ENCODE measurements around the gene UGCG.
"Not testable (repeated sequence)": the region's sequence is repeated elsewhere in the genome, so short reads cannot be mapped to it uniquely, and the experiment has no call there.

UGCG gene

DNA sequence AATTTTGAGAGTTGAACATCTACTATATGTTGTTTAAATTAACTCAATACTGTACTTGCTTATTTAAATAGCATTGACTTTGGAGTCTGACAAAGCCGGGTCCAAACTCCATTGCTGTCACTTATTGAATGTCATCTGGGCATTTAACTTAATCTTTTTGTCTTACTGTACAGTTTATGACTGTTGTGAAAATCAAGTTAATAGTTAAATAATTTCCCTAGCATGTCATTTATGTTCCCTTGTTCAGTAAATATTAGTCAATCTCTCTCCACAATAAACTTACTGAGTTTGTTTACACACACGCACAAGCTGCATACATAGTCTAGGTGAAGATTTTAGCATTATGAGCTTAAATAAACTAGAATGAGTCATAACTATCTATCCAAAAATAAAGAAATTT is 6.3 kb upstream of the UGCG start:
- H3K4me3 ChIP-seq (ENCODE audit: low read depth, low read length) = no peak overlapping the region

DNA sequence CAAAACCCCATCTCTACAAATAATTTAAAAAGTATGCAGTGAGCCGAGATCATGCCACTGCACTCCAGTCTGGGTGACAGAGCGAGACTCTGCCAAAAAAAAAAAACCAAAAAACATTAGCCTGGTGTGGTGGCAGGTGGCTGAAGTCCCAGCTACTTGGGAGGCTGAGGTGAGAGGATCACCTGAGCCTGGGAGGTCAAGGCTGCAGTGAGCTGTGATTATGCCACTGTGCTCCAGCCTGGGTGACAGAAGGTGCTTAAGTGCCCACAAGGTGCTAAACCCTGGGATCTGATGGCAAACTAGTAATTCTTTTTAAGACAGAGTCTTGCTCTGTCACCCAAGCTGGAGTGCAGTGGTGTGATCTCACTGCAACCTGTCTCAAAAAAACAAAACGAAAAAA is 5.7 kb upstream of the UGCG start:
- not testable (repeated sequence) for H3K4me3 ChIP-seq (ENCODE audit: low read depth, low read length)

DNA sequence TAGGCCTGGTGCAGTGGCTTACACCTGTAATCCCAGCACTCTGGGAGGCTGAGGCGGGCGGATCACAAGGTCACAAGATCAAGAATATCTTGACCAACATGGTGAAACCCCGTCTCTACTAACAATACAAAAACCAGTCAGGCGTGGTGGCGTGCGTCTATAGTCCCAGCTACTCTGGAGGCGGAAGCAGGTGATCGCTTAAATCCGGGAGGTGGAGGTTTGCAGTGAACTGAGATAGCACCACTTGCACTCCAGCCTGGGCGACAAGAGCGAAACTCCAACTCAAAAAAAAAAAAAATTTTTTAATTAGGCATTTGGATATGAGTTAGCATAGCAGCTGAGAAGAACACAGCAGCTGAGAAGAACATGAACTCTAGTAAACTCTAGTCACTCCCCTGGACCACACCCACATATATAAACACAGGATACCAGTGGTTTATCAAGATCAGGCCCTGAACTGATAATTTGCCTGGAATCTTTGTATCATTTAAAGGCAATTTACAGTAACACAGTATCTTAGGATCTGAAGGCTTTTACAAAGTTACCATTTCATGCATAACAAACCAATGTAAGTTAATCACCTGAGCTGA is 4.6 kb upstream of the UGCG start:
- H3K4me3 ChIP-seq (ENCODE audit: low read depth, low read length) = no peak overlapping the region

DNA sequence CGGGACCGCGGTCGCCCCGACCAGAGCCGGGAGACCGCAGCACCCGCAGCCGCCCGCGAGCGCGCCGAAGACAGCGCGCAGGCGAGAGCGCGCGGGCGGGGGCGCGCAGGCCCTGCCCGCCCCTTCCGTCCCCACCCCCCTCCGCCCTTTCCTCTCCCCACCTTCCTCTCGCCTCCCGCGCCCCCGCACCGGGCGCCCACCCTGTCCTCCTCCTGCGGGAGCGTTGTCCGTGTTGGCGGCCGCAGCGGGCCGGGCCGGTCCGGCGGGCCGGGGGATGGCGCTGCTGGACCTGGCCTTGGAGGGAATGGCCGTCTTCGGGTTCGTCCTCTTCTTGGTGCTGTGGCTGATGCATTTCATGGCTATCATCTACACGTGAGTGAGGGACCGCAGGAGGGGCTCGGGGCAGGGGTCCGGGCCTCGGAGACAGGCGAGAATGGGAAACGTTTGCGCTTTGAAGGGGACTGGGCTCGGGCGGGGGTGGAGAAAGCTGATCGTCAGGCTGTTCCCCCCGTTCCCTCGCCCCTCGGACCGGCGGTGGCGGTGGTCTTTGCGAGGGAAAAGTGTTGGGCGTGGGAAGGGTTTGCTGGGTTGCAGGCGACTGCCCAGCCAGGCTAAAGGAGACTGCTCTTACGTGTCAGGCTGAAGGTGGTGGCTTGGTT is 457 bp downstream of the UGCG start:
- peak overlapping the region; percentile 68 for H3K4me3 ChIP-seq (ENCODE audit: low read depth, low read length)

DNA sequence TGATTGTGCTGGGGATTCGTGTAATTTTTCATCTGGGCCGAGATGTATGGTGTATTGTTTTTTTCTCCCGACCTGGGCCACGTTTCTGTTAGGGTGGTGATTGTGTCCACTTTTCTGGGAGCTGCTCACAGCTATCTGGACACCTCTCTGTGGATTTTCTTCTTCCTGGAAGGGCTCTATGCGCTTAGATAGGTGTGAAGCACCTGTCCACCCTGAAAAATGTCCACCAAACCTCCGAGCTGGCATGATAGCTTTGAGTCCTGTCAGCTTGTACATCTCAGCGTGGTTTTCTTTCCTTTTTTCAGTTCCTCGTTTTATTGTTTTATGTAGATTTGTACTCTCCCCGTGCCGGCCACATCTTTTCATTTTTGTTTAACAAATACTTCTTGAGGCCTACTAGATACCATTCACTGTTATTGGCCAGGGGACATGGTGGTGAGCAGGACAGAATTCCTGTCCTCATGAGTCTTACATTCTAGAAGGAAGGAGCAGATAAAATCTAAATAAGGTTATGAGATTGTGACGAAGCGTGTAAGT is 1.1 kb downstream of the UGCG start:
- peak overlapping the region; percentile 68 for H3K4me3 ChIP-seq (ENCODE audit: low read depth, low read length)

DNA sequence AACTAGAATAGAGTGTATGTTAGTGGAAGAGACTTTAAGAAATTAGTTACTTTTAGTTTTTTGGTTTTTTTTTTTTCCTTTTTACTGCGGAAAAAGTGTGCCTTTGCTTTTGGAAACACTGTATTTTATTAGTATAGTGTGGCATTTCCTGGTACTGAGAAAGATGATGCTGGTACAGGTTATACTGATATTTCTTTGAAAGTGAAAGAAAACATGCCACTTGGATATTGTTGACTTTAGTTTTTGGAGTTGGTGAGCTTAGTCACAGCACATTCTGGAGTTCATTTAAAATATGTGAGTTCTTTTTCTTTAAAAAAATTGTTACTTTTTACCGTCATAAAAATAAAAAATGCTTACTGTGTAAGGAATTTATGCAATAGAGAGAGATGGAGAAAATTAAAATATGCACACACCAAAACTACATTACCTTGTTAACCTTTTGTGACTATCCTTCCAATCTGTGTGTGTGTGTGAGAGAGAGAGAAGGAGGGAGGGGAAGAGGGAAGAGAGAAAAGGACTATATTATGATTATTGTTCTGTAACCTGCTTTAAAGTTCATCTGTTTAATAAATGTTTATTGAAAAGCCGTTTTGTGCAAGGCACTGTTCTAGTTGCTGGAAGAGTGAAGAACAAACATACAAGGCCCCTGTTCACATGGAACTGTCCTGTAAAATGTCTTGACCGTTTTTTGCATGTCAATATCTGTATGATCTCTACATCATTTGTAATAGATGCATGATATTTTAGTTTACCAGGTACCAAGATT is 1.9 kb downstream of the UGCG start:
- peak overlapping the region; percentile 68 for H3K4me3 ChIP-seq (ENCODE audit: low read depth, low read length)

DNA sequence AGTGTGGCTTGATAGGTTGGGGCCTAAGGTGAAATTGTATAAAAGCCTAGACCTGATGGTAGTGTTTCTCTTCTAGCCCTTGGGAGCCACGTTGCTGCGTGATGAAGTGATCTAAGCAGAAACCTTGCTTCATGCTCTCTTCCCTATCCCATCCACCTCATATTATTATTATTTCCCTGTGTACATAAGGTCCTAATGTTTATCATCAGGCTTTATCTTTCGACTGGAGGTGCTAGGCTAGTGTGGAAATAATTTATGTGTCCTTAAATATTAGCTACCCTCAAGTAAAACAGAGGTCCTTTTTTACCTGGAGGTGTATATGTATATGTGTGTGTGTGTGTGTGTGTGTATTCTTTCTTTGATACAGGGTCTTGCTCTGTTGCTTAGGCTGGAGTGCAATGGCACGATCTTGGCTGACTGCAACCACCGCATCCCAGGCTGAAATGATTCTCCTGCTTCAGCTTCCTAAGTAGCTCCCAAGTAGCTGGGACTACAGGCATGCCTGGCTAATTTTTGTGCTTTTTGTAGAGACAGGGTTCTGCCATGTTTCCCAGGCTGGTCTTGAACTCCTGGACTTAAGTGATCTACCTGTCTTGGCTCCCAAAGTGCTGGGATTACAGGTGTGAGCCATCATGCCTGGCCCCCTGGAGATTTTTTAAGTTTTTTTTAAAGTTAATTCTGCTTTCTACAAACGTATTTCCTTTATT is 3.7 kb downstream of the UGCG start:
- H3K4me3 ChIP-seq (ENCODE audit: low read depth, low read length) = no peak overlapping the region

DNA sequence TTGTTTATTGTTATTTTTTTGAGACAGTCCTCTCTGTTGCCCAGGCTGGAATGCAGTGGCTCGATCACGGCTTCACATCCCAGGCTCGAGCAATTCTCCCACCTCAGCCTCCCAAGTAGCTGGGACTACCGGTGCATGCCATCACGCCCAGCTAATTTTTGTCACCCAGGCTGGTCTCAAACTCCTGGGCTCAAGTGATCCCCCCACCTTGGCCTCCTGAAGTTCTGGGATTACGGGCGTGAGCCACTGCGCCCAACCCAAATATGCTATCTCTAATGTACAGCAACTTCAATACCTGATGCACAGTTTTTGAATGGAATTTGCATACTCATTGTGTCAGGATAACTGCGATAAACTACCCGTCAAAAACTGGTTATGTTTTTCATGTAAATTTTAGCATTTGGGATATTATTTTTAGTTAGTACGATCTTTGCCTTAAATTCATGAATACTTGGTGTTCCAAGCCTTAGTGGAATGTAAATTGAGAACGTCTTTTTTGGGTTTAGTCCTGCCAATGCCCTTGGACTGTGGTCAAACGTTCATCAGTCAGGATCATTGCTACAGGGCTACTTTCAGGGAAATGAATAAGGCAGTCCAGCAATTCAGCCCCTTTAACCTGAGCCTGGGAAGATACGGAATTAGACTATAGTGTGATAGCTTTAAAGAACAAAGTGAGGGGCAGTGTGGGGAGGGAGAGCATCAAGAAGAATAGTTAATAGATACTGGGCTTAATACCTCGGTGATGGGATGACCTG is 4.4 kb downstream of the UGCG start:
- H3K4me3 ChIP-seq (ENCODE audit: low read depth, low read length) = no peak overlapping the region

DNA sequence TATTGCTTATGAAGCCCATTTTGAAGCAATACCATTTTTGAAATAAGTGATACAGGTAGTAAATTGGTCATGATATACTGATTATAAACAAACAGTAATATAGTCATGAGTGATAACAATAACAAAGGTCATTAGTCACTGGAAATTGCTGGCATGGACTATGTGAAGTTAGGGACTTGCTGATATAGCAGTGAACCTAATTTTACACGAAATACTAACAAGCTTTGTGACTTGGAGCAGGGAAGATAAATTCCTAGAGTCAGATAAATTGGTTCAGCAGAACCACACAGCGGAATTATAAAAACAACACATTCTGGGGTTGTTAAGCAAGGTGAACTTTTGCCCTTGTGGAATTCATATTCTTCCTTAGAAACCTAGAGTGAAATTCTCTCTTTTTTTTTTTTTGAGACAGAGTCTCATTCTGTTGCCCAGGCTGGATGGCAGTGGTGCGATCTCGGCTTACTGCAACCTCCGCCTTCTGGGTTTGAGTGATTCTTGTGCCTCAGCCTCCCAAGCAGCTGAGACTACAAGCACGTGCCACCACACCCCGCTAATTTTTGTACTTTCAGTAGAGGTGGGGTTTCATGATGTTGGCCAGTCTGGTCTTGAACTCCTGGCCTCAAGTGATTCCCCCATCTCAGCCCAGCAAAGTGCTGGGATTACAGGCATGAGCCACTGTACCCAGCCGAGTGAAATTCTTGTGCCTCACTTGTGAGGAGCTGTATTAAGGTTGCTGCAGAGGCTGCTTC is 6.0 kb downstream of the UGCG start:
- no peak overlapping the region for H3K4me3 ChIP-seq (ENCODE audit: low read depth, low read length)

DNA sequence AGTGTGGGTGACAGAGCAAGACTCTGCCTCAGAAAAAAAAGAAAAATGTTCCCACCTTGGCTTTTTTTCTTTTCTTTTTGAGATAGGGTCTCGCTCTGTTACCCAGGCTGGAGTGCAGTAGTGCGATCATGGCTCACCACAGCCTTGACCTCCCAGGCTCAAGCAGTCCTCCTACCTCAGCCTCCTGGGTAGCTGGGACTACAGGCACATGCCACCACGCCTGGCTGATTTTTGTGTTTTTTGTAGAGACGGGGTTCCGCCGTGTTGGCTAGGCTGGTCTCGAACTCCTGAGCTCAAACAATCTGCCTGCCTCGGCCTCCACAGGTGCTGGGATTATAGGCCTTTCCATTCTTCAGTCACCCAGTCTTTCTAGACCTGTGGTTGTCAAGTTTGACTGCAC is 6.9 kb downstream of the UGCG start:
- not testable (repeated sequence) for H3K4me3 ChIP-seq (ENCODE audit: low read depth, low read length)

DNA sequence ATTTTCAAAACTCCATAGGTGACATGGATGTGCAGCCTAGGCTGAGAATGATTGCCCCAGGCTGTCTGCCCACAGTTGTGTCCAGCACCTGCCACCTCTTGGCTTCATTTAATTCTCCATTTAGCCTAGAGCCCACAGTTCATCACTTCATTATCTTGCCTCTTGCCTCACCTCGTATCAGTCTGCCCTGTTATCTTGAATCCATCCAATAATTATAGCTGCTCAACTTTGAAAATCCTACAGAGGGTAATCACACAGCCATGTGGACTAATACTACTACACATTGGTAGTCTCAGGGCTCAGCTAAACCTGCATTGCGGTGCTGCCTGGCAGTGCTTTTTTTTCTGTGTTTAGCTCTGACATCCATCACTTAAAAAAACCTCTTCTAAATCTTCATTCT is 7.4 kb downstream of the UGCG start:
- no peak overlapping the region for H3K4me3 ChIP-seq (ENCODE audit: low read depth, low read length)

DNA sequence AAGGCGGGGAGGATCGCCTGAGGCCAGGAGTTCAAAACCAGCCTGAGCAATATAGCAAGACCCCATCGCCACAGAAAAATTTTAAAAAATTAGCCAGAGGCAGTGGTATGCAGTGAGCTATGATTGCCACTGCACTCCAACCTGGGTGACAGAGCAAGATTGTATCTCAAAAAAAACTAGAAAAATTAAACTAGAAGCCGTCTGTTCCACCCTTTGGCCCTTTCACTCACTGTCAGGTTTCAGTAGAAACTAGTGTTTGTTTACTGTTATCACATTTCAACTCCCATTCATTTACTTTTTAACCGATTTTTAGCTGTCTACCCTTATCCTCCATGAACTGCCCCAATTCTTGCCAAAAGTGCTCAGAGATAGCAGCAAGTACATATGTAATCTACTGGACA is 8.3 kb downstream of the UGCG start:
- no peak overlapping the region for H3K4me3 ChIP-seq (ENCODE audit: low read depth, low read length)

DNA sequence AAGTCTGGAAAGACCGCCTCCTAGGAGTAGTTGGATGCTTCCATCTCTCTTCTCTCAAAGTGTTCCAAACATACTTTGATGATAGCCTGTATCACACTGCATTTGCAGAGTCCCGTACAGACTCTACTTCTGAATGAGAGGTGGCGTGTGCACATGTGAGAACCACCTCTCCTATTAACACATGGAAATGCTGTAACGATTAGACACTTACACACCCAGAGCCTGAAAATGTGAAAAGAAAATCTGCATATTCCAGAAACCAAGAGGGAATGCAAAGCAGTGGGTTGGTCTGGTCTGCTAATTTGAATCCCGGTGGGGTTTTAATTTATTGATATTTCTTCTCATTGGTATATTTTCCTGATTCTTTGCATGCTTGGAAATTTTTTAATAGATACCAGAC is 10.5 kb downstream of the UGCG start:
- no peak overlapping the region for H3K4me3 ChIP-seq (ENCODE audit: low read depth, low read length)

DNA sequence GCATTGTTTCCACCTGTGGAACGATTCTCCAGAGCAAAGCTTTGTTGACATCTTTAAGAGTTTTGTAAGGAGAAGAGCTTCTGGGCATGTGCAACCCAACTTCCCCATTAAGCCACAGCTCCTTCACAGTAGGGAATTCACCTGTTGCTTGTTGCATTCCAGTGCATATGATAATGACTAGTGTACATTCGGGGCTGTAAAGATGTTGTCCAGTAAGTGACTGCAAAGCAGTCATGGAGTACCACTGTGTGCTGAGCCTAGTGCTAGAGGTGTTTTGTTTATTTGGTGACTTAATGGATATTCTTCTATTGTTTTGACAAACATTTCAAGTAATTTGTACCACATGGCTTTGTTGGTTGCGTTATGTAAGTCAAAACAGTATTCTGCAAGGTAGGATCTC is 12.8 kb downstream of the UGCG start:
- no peak overlapping the region for H3K4me3 ChIP-seq (ENCODE audit: low read depth, low read length)

DNA sequence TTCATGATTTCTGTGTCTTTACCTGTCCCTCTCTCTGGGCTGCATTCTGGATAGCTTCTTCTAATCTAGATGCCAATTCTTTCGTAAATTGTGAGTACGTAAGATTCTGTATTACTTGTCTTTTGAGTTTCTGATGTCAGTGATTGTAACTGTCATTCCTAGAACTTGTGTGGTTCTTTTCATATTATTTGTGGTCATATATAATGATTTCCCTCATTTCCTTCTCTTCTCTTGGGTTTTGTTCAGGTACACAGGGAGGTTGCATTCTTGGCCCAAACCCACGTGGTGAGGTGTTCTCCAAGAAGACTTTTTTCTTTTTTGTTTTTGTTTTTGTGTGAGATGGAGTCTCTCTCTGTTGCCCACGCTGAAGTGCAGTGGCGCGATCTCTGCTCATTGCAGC is 13.8 kb downstream of the UGCG start:
- no peak overlapping the region for H3K4me3 ChIP-seq (ENCODE audit: low read depth, low read length)

DNA sequence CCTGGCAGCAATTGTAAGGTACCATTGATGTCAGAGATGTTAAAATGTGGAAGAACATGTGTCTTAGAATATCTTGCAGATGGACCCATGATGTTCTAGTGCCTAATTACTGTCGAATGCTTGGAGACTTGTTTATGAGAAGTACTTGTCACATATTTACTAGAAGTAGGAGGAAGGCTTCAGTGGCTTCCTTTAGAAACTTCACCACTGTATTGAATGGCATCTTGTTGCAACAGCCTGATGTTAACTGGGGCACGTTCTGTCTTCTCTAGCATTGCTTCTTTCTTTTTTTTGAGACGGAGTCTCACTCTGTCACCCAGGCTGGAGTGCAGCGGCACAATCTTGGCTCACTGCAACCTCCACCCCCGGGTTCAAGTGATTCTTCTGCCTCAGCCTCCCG is 16.5 kb downstream of the UGCG start:
- H3K4me3 ChIP-seq (ENCODE audit: low read depth, low read length) = no peak overlapping the region

DNA sequence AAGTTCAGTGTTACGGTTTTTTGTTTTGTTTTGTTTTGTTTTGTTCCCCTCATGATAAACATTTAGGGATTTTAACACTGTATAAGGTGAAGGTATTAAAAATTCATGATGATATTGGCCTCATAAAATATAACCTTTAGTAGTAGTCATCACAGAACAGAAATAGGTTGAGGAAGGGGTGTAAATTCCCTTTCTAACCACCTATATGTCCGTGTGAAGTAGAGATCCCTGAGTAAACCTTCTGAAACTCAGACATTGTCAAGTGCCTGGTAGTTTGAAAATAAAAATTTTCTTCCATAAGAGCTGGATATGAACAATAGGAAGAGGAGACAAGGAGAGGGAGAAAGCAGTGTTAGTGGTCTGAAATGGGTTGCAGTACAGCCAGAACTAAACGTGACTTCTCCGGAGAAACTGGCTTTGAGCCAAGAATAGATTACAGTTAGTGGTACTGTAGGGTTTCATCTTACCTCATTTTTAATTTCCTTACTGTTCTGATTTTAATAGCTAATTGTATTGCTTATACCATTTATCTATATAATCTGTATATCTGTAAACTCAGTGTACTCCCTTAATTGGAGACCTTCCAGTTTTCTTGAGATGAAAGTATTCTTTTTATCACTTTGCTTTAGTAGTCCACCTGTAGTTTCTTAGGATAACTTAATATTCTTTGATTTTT is 18.3 kb downstream of the UGCG start:
- no peak overlapping the region for H3K4me3 ChIP-seq (ENCODE audit: low read depth, low read length)

DNA sequence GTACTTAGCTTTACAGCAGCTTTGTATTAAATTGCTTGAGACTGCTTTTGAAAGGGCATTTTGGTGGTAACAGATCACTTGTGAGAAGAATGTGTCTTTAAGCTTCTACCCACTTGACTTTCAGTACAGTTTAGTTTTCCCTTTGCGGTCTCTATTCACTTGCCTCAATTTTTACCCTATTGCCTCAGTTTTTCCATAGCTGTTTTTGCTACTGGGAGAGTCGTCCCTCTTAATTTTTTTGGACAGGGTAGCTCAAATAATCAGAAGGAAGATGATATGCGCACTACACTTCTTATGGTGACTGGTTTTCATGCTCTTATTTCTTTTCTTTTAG is 18.8 kb downstream of the UGCG start:
- H3K4me3 ChIP-seq (ENCODE audit: low read depth, low read length) = no peak overlapping the region

DNA sequence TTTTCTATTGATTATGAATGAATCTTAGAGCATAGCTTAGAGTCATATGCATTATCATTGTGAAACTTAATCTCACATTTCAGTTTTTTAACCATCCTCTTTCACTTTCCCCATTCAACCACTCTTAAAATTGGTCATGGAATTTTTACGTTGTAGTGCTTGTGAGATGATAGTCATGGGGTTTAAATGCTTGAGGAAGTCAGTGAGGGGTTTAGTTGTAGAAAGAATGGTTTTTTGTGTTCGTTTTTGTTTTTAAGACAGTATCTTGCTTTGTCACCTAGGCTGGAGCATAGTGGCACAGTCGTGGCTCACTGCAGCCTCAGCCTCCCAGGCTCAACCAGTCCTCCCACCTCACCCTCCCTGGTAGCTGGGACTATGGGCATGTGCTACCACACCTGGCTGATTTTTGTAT is 19.6 kb downstream of the UGCG start:
- no peak overlapping the region for H3K4me3 ChIP-seq (ENCODE audit: low read depth, low read length)

DNA sequence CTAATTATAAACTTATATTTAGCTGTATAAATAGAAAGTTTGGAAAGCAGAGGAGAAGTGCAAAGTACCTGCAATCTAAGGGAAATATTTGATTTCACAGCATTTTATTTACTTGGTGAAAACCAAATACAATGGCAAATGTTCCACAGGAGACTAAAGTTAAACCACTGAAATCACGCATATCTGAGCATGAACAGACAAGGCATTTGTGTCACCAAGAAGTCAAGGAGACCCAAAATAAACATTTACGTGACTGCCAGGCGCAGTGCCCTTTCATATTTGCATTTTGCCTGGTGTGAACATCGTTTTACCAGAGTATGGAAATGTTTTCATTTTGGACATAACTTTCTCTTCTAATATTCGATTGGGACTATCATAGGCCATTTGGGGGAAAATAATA is 20.6 kb downstream of the UGCG start:
- no peak overlapping the region for H3K4me3 ChIP-seq (ENCODE audit: low read depth, low read length)
